Loucy (cell line): ENCODE measurements around the gene ZNF423.

Source experiments
- CTCF ChIP-seq: fragments of 200-600 bp; sonication (generic); conservative IDR thresholded peaks from 2 replicates; pipeline ENCODE4 v1.5.1; 2014; ENCODE audit warnings: mild to moderate bottlenecking, antibody characterized with exemption, low read length
- EZH2phosphoT487 ChIP-seq: fragments of 200-600 bp; IDR thresholded peaks from 2 replicates; pipeline ENCODE4 v1.6.1; 2018; ENCODE audit warnings: antibody characterized with exemption, mild to moderate bottlenecking, moderate library complexity, borderline replicate concordance

DNA sequence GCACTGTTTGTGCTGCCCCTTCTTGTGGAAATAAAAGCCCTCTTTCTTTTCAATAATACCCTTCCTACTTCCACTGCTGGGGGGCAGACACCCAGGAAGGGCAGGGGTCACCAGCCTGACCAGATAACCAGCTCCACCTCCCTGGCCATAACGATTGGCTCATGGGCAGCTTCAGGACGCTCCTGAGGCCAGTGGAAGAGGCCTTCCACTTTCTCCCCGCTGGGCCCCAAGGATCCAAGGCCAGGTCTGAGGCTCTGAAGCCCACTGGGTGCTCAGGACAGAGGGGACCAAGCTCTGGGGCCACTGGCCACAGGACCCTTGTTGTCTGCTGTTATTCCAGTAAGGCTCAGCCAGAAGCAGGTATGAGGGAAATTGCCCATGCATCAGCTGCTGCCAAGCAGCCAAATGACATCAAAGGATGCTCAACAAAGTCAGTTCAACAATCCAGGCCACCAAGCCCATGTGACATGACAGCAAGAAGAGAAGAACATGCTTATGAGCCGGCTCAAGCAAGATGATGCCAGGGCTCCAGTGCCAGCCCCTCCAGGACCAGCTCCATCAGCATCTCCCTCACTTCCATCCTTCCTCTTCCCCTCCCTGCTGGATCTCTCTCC lies 238.8 kb downstream of the ZNF423 start:
- TF ChIP-seq EZH2phosphoT487: no peak
- TF ChIP-seq CTCF: no peak
